HFFc6 (cell line): ENCODE results near the gene ARID5B. TPM values are rescaled to one million over a fixed set of nuclear protein-coding genes. Genes with fewer than 3 reads are reported as not detected.

Experiments used
- DNase-seq: peaks from one replicate; pipeline ENCODE4 v3.0.0-alpha.2; 2018
- H3K27ac Mint-ChIP-seq: 2 replicates; pipeline ENCODE4 v1.8.0; 2020; ENCODE audit warnings: mild to moderate bottlenecking, mixed read lengths
- H3K27me3 Mint-ChIP-seq: 2 replicates; pipeline ENCODE4 v1.8.0; 2021; ENCODE audit warnings: mild to moderate bottlenecking, moderate library complexity, mixed read lengths; ENCODE audit not compliant: insufficient read depth
- H3K36me3 Mint-ChIP-seq: 2 replicates; pipeline ENCODE4 v1.8.0; 2021; ENCODE audit warnings: low read depth, mixed read lengths
- H3K4me1 Mint-ChIP-seq: 2 replicates; pipeline ENCODE4 v1.8.0; 2020; ENCODE audit warnings: low read depth, mixed read lengths
- H3K4me3 Mint-ChIP-seq: 2 replicates; pipeline ENCODE4 v1.8.0; 2020; ENCODE audit warnings: mild to moderate bottlenecking, moderate library complexity, mixed read lengths
- H3K9me3 Mint-ChIP-seq: 2 replicates; pipeline ENCODE4 v1.8.0; 2020; ENCODE audit warnings: mild to moderate bottlenecking, mixed read lengths
- total RNA-seq, 6 experiments: library from RNA; stranded (reverse); fragmentation: NEBNext Ultra II Directional; extraction: Animal tissue kit (Norgen Biotek cat#: 25700); gene quantifications; 2 replicates in 1 of 6; 3 replicates in 5 of 6; pipeline ENCODE4 v1.2.3, GENCODE V29; 2021
- TF ChIP-seq, protein P1 (sequence below): fragments of 200-600 bp; sonication (generic); IDR thresholded peaks from 2 replicates; pipeline ENCODE4 v1.5.0; 2021; ENCODE audit warnings: antibody characterized with exemption, mild to moderate bottlenecking

The ARID5B gene
- total RNA-seq, 6 experiments from 2014 or later = 102 to 142 (median 131) TPM

DNA sequence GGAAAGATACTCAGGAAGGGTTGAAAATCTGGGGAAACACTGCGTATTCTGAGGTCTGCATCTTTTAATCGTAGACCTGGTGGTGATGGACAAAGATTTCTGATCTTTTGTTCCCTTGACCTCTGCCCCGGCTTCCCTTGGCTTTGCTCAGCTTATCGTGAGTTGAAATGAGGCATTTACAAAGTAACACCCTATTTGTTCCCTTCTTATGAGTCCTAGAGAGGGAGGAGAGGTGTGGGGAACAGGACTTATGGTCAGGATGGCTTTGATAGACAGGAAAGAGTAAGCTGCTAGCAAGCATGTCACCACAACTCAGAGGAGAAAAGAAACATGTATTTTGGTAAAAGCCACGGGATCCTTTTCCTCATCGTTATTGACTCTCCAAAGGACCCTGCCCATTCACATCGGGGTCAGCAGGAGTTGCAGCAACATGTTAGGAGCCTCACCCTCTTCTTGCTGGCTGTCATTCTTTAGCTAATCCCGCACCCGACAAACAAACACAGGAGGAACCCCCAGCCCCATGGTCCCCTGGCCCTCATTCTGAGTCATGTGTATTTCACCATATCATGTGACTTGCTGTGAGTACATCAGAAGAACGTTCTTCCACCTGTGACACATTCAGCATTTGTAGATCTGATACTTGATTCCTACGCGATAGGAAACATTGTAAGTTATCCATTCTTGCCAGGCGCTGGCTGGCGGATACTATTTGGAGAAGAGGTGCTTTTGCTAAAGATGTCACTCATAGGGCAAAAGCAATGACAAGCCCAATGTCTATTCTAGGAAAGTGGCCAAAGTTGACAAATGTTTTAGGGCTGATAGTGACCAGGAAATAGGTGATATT, 197.0 kb downstream of the ARID5B start:
- H3K4me1 Mint-ChIP-seq = peaks cover 57% of the 10 kb centered on the region
- H3K27ac Mint-ChIP-seq = peak overlapping the region; percentile 68; the same call in 1 of the 2 replicates
- TF ChIP-seq, protein P1, sequence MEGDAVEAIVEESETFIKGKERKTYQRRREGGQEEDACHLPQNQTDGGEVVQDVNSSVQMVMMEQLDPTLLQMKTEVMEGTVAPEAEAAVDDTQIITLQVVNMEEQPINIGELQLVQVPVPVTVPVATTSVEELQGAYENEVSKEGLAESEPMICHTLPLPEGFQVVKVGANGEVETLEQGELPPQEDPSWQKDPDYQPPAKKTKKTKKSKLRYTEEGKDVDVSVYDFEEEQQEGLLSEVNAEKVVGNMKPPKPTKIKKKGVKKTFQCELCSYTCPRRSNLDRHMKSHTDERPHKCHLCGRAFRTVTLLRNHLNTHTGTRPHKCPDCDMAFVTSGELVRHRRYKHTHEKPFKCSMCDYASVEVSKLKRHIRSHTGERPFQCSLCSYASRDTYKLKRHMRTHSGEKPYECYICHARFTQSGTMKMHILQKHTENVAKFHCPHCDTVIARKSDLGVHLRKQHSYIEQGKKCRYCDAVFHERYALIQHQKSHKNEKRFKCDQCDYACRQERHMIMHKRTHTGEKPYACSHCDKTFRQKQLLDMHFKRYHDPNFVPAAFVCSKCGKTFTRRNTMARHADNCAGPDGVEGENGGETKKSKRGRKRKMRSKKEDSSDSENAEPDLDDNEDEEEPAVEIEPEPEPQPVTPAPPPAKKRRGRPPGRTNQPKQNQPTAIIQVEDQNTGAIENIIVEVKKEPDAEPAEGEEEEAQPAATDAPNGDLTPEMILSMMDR = no peak
- H3K9me3 Mint-ChIP-seq = peaks cover 5% of the 10 kb centered on the region
- DNase-seq = no peak
- no peak overlapping the region for H3K4me3 Mint-ChIP-seq
- H3K36me3 Mint-ChIP-seq = peaks cover 50% of the 10 kb centered on the region
- H3K27me3 Mint-ChIP-seq = peaks cover 12% of the 10 kb centered on the region

DNA sequence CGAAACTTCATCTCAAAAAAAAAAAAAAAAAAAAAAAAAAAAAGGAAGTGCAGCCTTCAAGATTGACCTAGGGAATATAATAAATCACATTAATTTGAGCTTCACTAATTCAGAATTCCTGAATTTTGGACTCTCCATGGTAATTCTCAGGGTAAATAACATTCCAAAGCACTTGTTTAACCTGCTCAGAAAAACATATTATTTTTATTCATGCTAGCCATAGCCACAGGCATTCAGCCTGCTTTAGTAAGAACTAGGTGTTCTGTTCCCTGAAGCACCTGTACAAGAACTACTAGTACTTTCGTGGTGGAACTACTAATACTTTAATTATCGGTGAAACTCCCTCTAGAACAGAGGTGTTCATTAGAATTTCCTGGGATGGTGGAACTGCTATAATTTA, 197.8 kb downstream of the ARID5B start:
- H3K4me3 Mint-ChIP-seq = no peak overlapping the region
- DNase-seq = no peak
- no peak overlapping the region for H3K27ac Mint-ChIP-seq
- peaks cover 49% of the 10 kb centered on the region for H3K4me1 Mint-ChIP-seq
- H3K9me3 Mint-ChIP-seq = peaks cover 5% of the 10 kb centered on the region
- H3K36me3 Mint-ChIP-seq = peaks cover 42% of the 10 kb centered on the region
- TF ChIP-seq, protein P1 = no peak
- H3K27me3 Mint-ChIP-seq = peaks cover 6% of the 10 kb centered on the region

DNA sequence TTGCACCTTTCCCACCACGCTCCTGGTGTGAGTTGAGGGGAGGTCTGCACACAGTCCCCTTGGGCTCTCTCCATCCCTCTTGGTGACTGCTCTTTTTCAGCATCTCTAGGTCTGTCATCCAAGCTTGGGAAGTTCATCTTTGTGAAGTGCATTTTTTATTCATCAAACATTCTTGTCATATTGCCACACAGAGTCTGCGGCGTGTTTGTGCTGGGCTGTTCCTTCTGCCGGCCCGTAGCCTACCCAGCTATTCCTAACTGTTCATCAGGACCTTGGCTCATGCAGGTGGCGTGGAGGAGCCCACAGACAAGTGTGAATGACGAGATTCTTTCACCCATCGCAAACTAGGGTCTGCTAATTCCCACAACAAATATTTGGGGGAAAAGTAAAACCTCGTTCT, 202.4 kb downstream of the ARID5B start:
- H3K4me1 Mint-ChIP-seq = peaks cover 26% of the 10 kb centered on the region

DNA sequence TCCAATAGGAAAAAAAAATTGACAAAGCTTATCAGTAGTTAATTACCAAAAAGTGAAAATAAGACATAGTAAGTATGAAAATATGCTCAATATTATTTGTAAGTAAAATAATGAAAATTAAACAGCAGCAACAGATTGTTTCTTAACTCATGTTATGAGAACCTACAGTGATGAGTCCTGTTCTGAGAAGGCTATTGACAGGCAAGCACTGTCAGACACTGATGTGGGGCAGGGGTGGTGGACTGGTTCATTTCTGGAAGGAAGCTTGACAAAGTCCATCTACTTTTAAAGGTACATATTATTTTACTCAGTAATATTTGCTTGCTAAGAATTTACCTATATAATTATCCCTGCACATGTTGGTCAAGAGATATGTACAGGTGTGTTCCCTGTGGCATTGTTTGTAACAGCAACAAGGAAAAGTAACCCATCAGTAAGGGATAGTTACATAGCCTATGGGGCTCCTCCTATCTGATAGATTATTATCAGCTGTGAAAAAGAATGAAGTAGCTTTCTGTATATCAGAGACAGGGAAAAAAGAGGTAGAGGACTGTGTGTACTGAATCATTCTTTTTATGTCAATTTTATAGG, 205.5 kb downstream of the ARID5B start:
- Mint-ChIP-seq H3K27me3 (no peaks in the 10 kb centered on the region; the same call in 1 of the 2 replicates), H3K9me3 (no peaks in the 10 kb centered on the region), H3K4me1 (peaks cover 37% of the 10 kb centered on the region), H3K36me3 (no peaks in the 10 kb centered on the region), H3K4me3 (no peak overlapping the region), H3K27ac (no peak overlapping the region)
- no peak for DNase-seq
- TF ChIP-seq, protein P1 = no peak

More for the DNA sequence above, 202.4 kb downstream of the ARID5B start:
- Mint-ChIP-seq H3K27ac (no peak overlapping the region), H3K4me3 (no peak overlapping the region), H3K27me3 (no peaks in the 10 kb centered on the region), H3K36me3 (peaks cover under 1% of the 10 kb centered on the region; the same call in 1 of the 2 replicates), H3K9me3 (no peaks in the 10 kb centered on the region)
- no peak for DNase-seq
- TF ChIP-seq, protein P1 = no peak

DNA sequence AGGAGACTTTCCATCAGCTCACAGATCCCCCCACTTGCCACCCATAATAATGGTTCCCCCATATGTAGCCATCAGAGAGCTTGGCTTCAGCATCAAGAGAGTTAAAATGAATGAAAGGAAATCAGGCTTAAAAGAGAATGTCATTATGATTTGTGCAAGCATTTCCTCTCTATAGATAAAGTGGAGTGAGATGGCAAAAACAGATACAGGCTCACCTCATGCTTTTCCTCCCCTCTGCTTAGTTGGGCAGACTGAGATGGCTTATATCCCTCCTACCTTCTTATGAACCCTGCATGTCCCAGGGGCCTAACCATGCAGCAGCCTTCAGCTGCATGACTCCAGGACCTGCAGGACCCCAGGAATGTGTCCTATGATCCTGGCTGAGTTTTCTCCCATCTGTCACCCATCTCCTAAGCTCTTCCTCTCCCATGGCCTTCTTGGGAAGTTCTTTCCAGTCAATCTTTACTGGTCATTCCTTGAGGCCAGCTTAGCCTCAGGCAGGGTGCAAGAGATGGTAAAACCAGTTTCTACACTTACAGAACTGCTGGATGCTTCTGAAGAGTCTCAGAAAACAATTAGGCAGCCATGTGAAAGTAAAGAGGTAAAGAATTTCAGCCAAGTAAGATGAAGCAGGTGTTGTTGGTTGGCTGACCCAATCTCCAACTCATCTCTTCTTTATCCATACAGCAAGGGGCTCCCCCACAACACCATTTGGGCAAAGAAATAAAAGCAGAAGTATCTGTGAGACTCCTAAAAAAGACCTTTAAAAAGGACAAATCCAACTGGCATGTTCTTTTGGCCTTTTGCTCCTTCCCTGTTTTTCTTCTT, 207.5 kb downstream of the ARID5B start:
- Mint-ChIP-seq H3K27me3 (no peaks in the 10 kb centered on the region; the same call in 1 of the 2 replicates), H3K9me3 (no peaks in the 10 kb centered on the region), H3K4me3 (no peak overlapping the region), H3K36me3 (no peaks in the 10 kb centered on the region), H3K27ac (no peak overlapping the region), H3K4me1 (peaks cover 48% of the 10 kb centered on the region)
- TF ChIP-seq, protein P1 = no peak
- no peak for DNase-seq
